ELR (cell line): ENCODE measurements around the gene CKB.
A peak's percentile ranks its signal among the peaks of the same experiment; 100 is the strongest.

Experiments
- DNase-seq: peaks from one replicate; pipeline ENCODE4 v3.0.0-alpha.2; 2015; ENCODE audit warnings: low read depth

The CKB gene

DNA sequence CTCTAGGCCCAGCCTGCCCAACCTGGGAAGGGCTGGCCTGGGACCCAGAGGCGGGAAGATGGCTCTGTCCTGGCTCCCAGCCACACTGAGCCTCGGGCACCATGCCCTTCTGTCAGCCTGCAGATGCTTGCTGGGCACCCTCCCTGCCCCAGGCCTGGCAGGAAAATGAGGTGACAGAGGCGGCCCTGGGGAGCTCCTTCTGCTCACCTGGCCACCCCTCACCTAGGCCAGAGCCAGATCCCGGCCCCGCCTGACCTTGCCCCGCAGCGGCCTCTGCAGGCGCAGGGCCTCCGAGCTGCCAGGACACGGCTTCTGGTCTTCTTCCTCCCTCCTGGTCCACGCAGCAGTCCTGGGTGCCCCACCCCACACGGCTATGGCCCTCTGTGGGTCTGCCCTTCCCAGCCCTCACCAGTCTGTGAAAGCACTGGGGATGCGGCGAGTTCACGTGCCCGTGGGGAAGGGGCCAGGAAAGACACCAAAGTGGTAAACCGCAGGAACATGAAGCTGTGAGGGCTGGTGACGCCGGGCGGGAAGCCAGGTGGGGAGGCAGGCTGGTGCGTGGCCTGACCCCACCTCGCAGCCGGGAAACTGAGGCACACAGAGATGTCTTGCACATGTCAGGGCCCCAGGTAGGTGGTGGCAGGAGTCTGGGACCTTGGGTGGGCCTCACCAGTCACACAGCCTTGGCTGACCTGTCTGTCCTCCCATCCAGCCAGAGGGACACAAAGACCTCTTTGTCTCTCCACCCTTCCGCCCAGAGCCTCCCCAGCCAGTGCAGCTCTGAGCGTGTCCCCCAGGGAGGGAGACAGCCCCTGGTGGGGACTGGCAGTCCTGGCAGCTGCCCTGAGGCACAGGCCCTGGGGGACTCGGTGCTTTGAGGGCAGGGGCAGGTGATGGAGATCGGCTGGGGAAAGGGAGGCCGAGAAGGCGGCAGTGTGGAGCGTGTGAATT, 27.0 kb upstream of the CKB start:
- DNase-seq = no peak

GRCh38 chr14:103548463-103549351, 26.1 kb upstream of the CKB start:
- no peak for DNase-seq

DNA sequence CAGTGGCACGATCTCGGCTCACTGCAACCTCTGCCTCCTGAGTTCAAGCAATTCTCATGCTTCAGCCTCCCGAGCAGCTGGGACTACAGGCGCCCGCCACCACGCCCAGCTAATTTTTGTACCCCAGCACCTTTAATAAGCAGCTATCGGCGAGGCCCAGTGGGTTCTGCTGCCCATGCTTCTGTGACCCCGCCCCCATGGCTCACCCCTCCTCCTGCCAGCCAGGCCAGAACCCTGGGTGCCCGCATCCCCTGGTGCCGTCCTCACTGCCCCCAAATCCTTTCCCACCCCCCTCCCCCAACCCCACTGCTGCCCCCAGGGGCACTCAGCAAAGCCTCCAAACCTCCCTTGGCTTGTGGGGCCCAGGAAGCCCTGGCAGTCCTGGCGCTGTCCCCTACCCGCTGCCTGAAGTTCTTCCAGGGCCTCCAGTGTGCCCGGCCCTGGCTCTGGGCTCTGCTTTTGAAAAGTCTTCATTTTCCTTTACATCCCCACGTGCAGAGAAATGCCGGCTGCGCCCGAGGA, 25.4 kb upstream of the CKB start:
- no peak for DNase-seq

GRCh38 chr14:103547455-103547940, 24.9 kb upstream of the CKB start:
- DNase-seq = no peak

DNA sequence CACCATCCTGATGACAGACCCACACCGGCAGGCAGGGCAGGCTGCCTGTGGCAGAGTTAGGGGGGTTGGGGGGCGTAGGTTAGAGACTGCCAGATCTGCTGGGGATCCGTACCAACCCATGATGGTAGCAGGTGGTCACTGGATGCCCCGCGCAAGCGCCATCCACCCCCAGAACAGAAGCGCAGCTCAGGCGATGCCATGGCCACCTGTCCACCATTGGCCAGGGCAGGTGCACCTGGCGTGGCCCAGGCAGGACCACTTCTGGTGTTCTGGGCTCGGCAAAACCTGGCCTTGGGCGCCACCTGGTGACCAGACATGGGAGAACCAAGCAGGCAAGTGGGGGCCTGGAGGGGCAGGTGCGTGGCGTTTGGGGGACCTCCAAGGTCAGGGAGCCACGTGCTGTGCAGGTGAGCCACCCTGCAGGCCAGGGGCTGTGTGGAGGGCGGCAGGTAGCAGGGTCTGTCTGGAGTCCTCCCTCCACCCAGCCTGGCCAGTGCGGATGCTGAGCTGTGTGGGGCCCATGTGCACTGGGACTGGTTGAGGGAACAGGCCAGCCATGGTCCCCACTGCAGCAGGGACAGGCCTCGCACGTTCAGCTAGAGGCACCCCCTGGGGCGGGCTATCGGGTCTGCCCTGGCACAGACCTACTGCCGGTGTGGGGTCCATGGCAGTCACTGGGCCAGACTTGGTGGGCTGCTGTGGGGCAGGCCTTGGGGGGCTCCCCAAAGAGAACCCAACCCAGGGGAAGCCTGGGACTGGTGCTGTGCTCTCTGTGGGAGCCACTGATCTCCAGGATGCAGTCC, 24.2 kb upstream of the CKB start:
- DNase-seq = peak; percentile 65

DNA sequence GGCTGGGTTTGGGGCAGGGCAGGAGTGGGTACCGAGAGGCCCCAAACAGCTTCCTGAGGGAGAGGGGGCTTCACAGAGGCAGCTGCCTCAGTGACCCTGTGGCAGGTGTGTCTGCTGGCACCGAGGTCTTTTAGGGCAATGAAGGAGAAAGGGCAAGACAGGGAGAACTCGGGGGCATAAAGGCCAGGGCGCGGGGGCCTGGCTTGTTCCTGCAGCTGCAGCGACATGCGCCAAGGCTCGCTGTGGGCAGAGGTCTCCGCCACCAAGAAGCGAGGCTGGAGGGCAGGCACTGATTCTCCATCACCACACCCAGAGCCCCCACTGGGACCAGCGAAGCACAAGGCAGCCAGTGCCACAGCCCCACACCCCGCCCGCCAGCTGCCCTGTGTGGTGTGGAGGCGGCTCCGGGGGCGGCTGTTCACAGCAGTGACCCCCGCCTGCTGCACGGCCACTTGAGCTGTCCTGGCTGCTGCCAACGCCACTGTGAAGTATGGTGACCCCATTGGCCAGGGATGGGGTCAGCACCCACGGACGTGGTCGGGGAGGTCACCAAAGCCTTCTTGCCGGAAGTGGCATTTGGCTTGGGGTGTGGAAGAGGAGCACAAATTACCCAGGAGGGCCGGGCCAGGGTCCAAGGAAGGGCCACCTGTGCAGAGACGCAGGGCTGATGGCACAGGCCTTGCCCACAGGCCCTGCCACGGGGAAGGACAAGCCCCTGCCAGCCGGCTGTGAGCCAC, 23.5 kb upstream of the CKB start:
- DNase-seq = no peak

GRCh38 chr14:103545219-103545914, 22.7 kb upstream of the CKB start:
- no peak for DNase-seq

DNA sequence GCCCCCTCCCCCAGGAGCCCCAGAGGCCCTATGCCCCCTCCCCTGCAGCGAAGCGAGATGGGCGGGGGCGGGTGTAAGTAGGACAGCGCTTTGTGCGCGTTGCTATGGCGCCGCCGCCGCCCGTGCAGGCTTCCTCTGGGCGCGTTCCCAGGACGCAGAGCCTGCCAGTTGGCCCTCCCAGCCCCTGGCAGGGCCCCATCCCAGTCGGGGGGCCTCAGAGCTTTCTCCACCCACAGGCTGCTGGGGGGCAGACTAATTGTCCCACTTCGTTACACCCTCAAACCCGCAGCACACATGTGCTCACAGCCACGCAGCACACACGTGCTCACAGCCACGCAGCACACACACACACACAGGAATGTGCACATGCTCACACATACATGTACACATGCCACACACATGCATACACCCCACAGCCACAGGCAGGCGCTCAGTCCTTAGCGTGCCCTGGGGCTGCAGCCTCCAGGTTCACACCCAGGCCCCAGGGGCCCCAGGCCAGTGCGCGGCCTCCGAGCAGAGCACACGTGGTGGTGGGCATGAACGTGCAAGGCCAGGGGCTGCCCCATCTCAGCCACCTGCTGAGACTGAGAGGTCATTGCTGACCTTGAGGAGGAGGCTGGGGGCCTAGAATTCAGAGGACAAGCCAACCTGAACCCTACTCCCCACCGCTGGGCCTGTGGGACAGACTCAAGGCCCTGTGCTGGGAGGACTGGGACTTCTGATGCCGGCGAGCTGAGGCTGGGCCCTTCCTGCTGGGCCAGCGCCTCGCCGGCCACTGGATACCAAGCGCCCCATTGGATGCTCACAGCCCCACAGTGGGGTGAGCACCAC, 22.0 kb upstream of the CKB start:
- no peak for DNase-seq

DNA sequence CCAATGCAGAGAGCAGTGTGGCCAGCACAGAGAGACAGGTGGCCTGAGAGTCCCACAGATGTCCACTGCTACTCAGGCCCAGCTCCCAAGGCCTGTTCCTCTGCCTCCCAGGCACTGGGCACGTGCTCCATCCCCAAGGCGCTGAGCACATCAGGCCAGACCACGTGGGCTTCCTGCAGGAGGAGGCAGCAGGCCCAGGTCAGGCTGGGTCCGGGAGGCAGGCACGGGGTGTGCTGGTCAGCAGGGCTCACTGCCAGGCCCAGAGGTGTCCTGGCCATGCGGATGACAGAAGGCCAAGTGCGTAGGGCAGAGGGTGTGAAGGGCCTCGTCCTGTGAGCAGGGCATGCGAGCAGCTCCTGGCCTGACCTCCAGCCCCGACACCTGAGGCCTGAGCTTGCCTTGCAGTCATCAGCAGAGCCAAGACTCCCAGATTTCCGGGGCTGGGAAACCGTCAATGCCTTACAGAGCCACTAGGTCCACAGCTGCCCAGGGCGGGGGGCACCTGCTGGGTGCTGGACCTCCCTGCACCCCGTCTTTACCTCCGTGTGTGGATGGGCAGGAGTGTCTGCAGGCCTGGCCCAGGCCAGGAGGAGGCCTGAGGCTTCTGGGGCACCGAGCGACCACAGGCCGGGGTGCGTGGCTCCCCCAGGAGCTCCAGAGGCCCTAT, 21.2 kb upstream of the CKB start:
- peak; percentile 17 for DNase-seq

GRCh38 chr14:103543140-103543539, 20.5 kb upstream of the CKB start:
- DNase-seq = no peak

DNA sequence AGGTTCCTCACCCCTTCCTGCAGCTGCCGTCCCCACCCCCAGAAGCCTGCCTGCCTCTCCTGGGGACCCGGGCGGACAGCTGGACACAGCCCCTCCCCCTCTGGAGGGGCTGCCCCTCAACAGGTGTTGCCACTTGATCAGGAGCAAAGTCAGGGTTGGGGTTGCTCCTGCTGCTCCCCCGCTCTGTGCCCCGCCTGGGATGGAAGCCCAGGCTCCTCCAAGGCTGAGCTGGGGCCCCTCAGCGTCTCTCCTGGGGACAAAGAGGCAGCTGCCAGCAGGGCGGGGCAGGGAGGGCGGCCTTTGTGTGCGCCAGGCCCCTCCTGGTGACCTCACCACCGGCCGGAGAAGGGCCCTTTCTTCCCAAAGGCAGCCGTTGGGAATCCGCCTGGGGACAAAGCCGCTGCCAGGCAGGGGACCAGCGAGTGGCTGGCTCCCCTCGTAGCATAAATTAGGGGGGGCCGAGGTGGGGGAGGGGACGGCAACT, 20.0 kb upstream of the CKB start:
- no peak for DNase-seq

DNA sequence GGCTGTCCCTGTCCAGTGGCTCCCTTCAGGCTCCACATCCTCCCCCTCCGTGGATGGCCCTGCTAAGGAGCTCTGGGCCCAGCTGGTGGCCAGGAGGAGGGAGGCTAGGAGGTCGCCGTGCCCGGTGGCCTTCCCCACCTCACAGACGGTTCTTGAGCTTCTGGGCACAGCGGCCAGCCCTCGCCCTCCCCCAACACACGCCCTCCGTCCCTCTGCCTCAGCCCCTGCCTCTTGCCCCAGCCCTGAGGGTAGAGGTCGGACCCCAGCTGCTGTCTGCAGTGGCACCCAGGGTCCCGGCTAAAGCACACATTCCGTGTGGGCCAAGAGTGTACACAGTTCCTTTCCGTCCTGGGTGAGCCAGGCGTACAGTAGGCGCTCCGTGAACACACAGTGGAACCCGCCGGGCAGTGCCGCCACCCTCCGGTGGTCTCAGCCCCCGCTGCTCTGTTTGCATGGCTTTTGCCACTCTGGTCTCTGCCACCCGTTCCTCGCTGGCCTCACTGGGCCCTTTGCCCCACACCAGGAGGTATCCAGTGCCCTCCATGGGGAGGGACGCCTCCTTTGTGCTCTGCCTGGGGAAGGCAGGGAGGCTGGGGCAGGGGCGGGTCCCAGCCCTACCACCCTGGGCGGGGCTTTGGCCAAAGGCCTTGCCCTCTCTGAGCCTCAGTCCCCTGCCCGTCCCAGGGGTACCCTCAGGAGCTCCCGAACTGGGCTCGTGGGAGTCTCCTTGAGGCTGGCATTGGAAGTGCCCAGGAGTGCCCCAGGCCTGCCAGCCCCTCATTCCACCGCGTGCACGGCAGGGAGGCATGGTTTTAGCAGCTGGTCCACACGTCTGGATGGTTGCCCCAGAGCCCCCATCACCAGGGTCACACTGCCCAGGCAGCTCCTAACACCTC, 19.3 kb upstream of the CKB start:
- DNase-seq = no peak

GRCh38 chr14:103540821-103541708, 18.4 kb upstream of the CKB start:
- DNase-seq = no peak

- DNase-seq = no peak
These were observed 16.6 kb upstream of the CKB start for GRCh38 chr14:103539056-103539825.

DNA sequence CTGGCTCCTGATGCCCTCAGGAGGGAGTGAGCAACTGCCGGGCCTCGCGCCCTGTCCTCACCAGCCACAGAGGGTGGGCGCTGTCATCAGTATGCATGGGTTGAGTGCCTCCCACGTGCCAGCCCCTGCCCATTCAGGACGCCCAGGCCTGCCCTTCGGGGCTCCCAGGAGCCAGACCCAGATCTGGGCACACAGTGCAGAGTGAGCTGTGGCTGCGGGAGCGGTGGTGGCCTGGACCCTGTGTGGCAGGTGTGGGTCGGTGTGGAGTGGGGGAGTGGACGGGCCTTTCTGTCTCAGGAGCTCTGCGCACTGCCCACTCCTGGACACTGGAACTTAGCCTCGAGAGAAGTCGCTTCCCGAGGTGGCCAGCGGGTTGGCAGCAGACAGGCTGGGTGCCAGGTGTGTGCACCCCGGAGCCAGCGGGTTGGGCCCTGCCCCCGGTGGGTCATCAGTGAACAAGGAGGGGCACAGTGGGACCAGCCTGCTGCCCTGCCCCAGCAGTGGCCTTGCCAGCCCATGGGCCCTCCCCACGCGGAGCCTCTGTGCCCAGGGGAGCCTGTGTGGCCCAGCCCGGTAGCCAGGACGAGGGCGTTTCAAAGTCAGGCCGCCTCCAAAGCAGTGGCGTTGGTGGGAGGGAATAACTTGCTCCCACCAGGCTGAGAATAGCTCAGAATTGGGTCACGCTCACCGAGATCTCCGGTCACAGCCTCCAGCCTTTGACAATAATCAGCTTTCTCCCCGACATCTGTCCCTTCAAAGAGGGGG, 15.8 kb upstream of the CKB start:
- no peak for DNase-seq
